GM12878 (cell line): ENCODE measurements around the gene HSD17B12. TPM values are rescaled to one million over a fixed set of nuclear protein-coding genes. Genes with fewer than 3 reads are reported as not detected.

Experiments
- ATAC-seq: fragments of 200-7000 bp; cut with Tn5 transposase; 3 replicates; pipeline ENCODE4 v1.9.1; 2020; ENCODE audit warnings: mild to moderate bottlenecking, moderate library complexity
- BruUV-seq: library from RNA; stranded (reverse); fragments of 400-500 nt; replicated peaks from 2 replicates; lab custom pipeline; 2021; lab: Mats Ljungman, UMichigan
- CTCF ChIA-PET: fragments of 300-600 bp; sonication (Branson Sonifier 250); formaldehyde crosslinking; extraction: SDS; loops from one replicate; lab custom pipeline; 2021; ENCODE audit warnings: inconsistent platforms; lab: Yijun Ruan, JAX
- POLR2A ChIA-PET: fragments of 350-600 bp; formaldehyde crosslinking; extraction: SDS; loops from one replicate; lab custom pipeline; 2021; ENCODE audit warnings: inconsistent platforms; lab: Charles Lee
- RAD21 ChIA-PET: fragments of 300-600 bp; sonication (Branson Sonifier 250); formaldehyde crosslinking; loops from one replicate; lab custom pipeline; 2023; ENCODE audit warnings: antibody characterized with exemption; ENCODE audit not compliant: unreplicated experiment; lab: Charles Lee
- SMC1A ChIA-PET: fragments of 300-600 bp; sonication (Branson Sonifier 250); formaldehyde crosslinking; loops from one replicate; lab custom pipeline; 2023; ENCODE audit not compliant: unreplicated experiment, uncharacterized antibody; lab: Charles Lee
- DNase-seq: peaks from one replicate; pipeline ENCODE4 v3.0.0-alpha.2; 2011; ENCODE audit warnings: low read depth, low spot score
- FAIRE-seq: peaks from 3 replicates; lab custom pipeline; 2011; peaks lifted over from hg19 to GRCh38; lab: Jason Lieb, UNC
- H2AFZ ChIP-seq: 2 replicates; pipeline ENCODE4 v1.6.0; 2011; ENCODE audit warnings: low read depth, low read length, control low read depth; ENCODE audit not compliant: control insufficient read depth
- H3K27ac ChIP-seq: 2 replicates; pipeline ENCODE4 v1.5.1; 2011; ENCODE audit warnings: control low read depth; ENCODE audit not compliant: control insufficient read depth, insufficient read depth
- H3K27me3 ChIP-seq, 2 experiments: replicated peaks in 1 of 2; 2 replicates each; pipeline versions ENCODE4 v1.6.0 to v1.6.1; 2011; ENCODE audit warnings: low read length in 1 of 2; ENCODE audit not compliant: control insufficient read depth in 2 of 2, insufficient read depth in 2 of 2
- H3K36me3 ChIP-seq, 2 experiments: 2 replicates each; pipeline ENCODE4 v1.5.1; 2011; ENCODE audit warnings: low read length in 1 of 2; ENCODE audit not compliant: control insufficient read depth in 2 of 2, insufficient read depth in 2 of 2
- H3K4me1 ChIP-seq: 2 replicates; pipeline ENCODE4 v1.6.1; 2011; ENCODE audit warnings: mild to moderate bottlenecking, low read length, moderate library complexity, mixed read lengths; ENCODE audit not compliant: control insufficient read depth, insufficient read depth
- H3K4me2 ChIP-seq: 2 replicates; pipeline ENCODE4 v1.6.0; 2011; ENCODE audit warnings: control low read depth; ENCODE audit not compliant: control insufficient read depth, insufficient read depth
- H3K4me3 ChIP-seq: fragments of 200-600 bp; sonication (generic); 2 replicates; pipeline ENCODE4 v1.5.1; 2016
- H3K79me2 ChIP-seq: 2 replicates; pipeline ENCODE4 v1.6.0; 2011; ENCODE audit warnings: low read length; ENCODE audit not compliant: control insufficient read depth, insufficient read depth
- H3K9ac ChIP-seq: 2 replicates; pipeline ENCODE4 v1.8.0; 2011; ENCODE audit warnings: low read length, control low read depth, mixed read lengths; ENCODE audit not compliant: control insufficient read depth, insufficient read depth
- H3K9me3 ChIP-seq: replicated peaks from 3 replicates; pipeline ENCODE4 v1.5.1; 2011; ENCODE audit warnings: mild to moderate bottlenecking, low read length; ENCODE audit not compliant: control insufficient read depth, insufficient read depth
- H4K20me1 ChIP-seq: 2 replicates; pipeline ENCODE4 v1.6.0; 2011; ENCODE audit not compliant: control insufficient read depth, insufficient read depth
- BCLAF1 ChIP-seq: fragments of 450-650 bp; IDR thresholded peaks from 2 replicates; pipeline ENCODE4 v1.6.1; 2017; ENCODE audit warnings: antibody characterized with exemption, mild to moderate bottlenecking, moderate library complexity
- BHLHE40 ChIP-seq, 2 experiments: fragments of 450-650 bp in 1 of 2; IDR thresholded peaks; 2 replicates each; pipeline ENCODE4 v1.6.1; 2011 to 2017; ENCODE audit warnings: low read depth in 2 of 2, borderline replicate concordance in 1 of 2, improper control_type of control experiment in 1 of 2, low read length in 1 of 2, mild to moderate bottlenecking in 1 of 2
- CBFB ChIP-seq: IDR thresholded peaks from 2 replicates; pipeline ENCODE4 v1.6.1; 2016; ENCODE audit warnings: antibody characterized with exemption, low read depth
- MYC ChIP-seq: IDR thresholded peaks from 2 replicates; pipeline ENCODE4 v1.6.1; 2011; ENCODE audit warnings: mild to moderate bottlenecking, low read length, moderate library complexity, inconsistent platforms; ENCODE audit not compliant: insufficient read depth, insufficient replicate concordance, insufficient read length, severe bottlenecking
- PKNOX1 ChIP-seq: fragments of 450-650 bp; IDR thresholded peaks from 2 replicates; pipeline ENCODE4 v1.6.1; 2016; ENCODE audit warnings: mild to moderate bottlenecking
- ZBTB40 ChIP-seq: fragments of 450-650 bp; IDR thresholded peaks from 2 replicates; pipeline ENCODE4 v1.6.1; 2016; ENCODE audit warnings: mild to moderate bottlenecking, moderate library complexity, borderline replicate concordance
- ZNF24 ChIP-seq: fragments of 450-650 bp; IDR thresholded peaks from 2 replicates; pipeline ENCODE4 v1.6.1; 2017; ENCODE audit warnings: antibody characterized with exemption, mild to moderate bottlenecking
- WGBS: methylation state at CpG from one replicate; pipeline ENCODE4 v1.1.6; 2016; ENCODE audit warnings: low lambda C conversion rate; ENCODE audit not compliant: insufficient replicate concordance, insufficient coverage; ENCODE audit errors: missing lambda C conversion rate; 5-methylcytosine and 5-hydroxymethylcytosine counted together
- in situ Hi-C: fragments of 300-500 bp; cut with MboI; formaldehyde crosslinking; loops from 9 replicates; pipeline ENCODE4 v1.14.3; 2018; ENCODE audit warnings: mixed read lengths
- intact Hi-C: fragments of 100-400 bp; cut with micrococcal nuclease; formaldehyde crosslinking; loops from one replicate; pipeline ENCODE4 v1.14.2; 2022; ENCODE audit not compliant: unreplicated experiment
- polyA plus RNA-seq, 11 experiments: library from polyadenylated mRNA; depleted of rRNA in 4 of 11; unstranded in 6 of 11; stranded (reverse) in 5 of 11; fragments of >200 nt; fragmentation: Nextera tagmentation in 4 of 11; fragmentation: Illumina TruSeq in 1 of 11; extraction: Ambion mirVana in 4 of 11; extraction: Trizol in 1 of 11; gene quantifications; 1 replicate in 1 of 11; 2 replicates in 10 of 11; pipeline versions ENCODE4 v1.2.1 to v1.2.3, GENCODE V29; 2011 to 2016; ENCODE audit warnings: inconsistent platforms in 2 of 11, missing spikeins in 2 of 11, low read depth in 1 of 11
- total RNA-seq, 4 experiments: library from RNA; depleted of rRNA in 3 of 4; stranded (reverse); fragments of >200 nt in 3 of 4; fragmentation: Illumina TruSeq in 1 of 4; extraction: Trizol in 1 of 4; gene quantifications; 2 replicates each; pipeline versions ENCODE4 v1.2.1 to v1.2.3, GENCODE V29; 2013 to 2021
- TF ChIP-seq, protein P1 (sequence below): fragments of 450-650 bp; IDR thresholded peaks from 2 replicates; pipeline ENCODE4 v1.6.1; 2017; ENCODE audit warnings: mild to moderate bottlenecking, moderate library complexity
- TF ChIP-seq, protein P2 (sequence below): fragments of 450-650 bp; IDR thresholded peaks from 2 replicates; pipeline ENCODE4 v1.6.1; 2016; ENCODE audit warnings: mild to moderate bottlenecking

Gene HSD17B12
- total and polyA plus RNA-seq, 10 of the 15 experiments (the other 5 are each of a cell fraction or from before 2014, with no cell fraction given): 23.6 to 88.0 (median 64.7) TPM

DNA sequence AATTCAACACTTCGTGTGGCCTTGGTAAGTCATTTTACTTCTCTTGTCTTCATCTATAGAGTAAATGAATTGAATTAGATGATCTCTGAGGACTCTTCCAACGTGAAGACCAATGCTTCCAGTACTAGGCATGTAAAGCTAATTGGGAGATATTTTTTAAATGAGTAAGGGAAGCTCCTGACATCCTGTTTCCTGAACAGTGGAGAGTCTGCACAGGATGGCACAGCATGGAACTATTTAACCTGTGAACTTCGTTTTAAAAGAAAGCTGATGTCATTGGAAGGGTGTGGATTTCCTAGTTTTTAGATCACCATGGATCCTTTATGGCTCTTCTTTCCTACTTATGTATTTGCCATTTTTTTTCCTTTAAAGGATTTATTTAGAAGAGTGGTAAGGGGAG, 48.4 kb upstream of the HSD17B12 start:
- in situ Hi-C loops: no loop called here
- no peak for TF ChIP-seq BCLAF1
- TF ChIP-seq PKNOX1: no peak
- TF ChIP-seq, protein P1, sequence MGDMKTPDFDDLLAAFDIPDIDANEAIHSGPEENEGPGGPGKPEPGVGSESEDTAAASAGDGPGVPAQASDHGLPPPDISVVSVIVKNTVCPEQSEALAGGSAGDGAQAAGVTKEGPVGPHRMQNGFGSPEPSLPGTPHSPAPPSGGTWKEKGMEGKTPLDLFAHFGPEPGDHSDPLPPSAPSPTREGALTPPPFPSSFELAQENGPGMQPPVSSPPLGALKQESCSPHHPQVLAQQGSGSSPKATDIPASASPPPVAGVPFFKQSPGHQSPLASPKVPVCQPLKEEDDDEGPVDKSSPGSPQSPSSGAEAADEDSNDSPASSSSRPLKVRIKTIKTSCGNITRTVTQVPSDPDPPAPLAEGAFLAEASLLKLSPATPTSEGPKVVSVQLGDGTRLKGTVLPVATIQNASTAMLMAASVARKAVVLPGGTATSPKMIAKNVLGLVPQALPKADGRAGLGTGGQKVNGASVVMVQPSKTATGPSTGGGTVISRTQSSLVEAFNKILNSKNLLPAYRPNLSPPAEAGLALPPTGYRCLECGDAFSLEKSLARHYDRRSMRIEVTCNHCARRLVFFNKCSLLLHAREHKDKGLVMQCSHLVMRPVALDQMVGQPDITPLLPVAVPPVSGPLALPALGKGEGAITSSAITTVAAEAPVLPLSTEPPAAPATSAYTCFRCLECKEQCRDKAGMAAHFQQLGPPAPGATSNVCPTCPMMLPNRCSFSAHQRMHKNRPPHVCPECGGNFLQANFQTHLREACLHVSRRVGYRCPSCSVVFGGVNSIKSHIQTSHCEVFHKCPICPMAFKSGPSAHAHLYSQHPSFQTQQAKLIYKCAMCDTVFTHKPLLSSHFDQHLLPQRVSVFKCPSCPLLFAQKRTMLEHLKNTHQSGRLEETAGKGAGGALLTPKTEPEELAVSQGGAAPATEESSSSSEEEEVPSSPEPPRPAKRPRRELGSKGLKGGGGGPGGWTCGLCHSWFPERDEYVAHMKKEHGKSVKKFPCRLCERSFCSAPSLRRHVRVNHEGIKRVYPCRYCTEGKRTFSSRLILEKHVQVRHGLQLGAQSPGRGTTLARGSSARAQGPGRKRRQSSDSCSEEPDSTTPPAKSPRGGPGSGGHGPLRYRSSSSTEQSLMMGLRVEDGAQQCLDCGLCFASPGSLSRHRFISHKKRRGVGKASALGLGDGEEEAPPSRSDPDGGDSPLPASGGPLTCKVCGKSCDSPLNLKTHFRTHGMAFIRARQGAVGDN: no peak
- TF ChIP-seq, protein P2, sequence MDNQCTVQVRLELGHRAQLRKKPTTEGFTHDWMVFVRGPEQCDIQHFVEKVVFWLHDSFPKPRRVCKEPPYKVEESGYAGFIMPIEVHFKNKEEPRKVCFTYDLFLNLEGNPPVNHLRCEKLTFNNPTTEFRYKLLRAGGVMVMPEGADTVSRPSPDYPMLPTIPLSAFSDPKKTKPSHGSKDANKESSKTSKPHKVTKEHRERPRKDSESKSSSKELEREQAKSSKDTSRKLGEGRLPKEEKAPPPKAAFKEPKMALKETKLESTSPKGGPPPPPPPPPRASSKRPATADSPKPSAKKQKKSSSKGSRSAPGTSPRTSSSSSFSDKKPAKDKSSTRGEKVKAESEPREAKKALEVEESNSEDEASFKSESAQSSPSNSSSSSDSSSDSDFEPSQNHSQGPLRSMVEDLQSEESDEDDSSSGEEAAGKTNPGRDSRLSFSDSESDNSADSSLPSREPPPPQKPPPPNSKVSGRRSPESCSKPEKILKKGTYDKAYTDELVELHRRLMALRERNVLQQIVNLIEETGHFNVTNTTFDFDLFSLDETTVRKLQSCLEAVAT: no peak
- TF ChIP-seq ZNF24: no peak
- TF ChIP-seq CBFB: no peak
- TF ChIP-seq ZBTB40: no peak
- no peak for TF ChIP-seq MYC
- no peak for TF ChIP-seq BHLHE40 (IDR thresholded peaks at IDR 0.05; ENCODE audit: borderline replicate concordance in 1 of 2, low read depth in 2 of 2, low read length in 1 of 2)

More for the DNA sequence above, 48.4 kb upstream of the HSD17B12 start:
- no peaks in the 10 kb centered on the region for H3K79me2 ChIP-seq
- H3K27me3 ChIP-seq: peaks cover 0 to 6% of the 10 kb centered on the region in 2 experiments; a peak in 1 of 4 replicates
- intact Hi-C loops: no loop called here
- H2AFZ ChIP-seq: no peak overlapping the region
- H3K4me2 ChIP-seq: no peak overlapping the region
- H3K9ac ChIP-seq: no peak overlapping the region
- no TSS peak for BruUV-seq
- RAD21 ChIA-PET: no interaction called here
- 2% methylated on average over 3 of the region's 3 CpGs for WGBS
- POLR2A ChIA-PET: no interaction called here
- no peaks in the 10 kb centered on the region for H4K20me1 ChIP-seq
- DNase-seq (no peak), FAIRE-seq (no peak), ATAC-seq (no peak)
- H3K9me3 ChIP-seq: no peaks in the 10 kb centered on the region
- no peaks in the 10 kb centered on the region for H3K36me3 ChIP-seq
- H3K27ac ChIP-seq: no peak overlapping the region
- no peaks in the 10 kb centered on the region for H3K4me1 ChIP-seq
- CTCF ChIA-PET: no interaction called here
- SMC1A ChIA-PET: interaction anchor here (1.7 kb wide), 1 partner anchor 33 kb away, joined by 4 read pairs; no protein-coding TSS in a partner anchor
- no peak overlapping the region for H3K4me3 ChIP-seq
